Activated T-cell treated with anti-CD3 and anti-CD28 coated beads for 24 hours (primary cell): ENCODE measurements around the gene EXOC6.
"Not testable (repeated sequence)": the region's sequence is repeated elsewhere in the genome, so short reads cannot be mapped to it uniquely, and the experiment has no call there.

Experiments
- DNase-seq: peaks from one replicate; pipeline ENCODE4 v3.0.0-alpha.2; 2020; ENCODE audit warnings: low read depth

The EXOC6 gene

DNA sequence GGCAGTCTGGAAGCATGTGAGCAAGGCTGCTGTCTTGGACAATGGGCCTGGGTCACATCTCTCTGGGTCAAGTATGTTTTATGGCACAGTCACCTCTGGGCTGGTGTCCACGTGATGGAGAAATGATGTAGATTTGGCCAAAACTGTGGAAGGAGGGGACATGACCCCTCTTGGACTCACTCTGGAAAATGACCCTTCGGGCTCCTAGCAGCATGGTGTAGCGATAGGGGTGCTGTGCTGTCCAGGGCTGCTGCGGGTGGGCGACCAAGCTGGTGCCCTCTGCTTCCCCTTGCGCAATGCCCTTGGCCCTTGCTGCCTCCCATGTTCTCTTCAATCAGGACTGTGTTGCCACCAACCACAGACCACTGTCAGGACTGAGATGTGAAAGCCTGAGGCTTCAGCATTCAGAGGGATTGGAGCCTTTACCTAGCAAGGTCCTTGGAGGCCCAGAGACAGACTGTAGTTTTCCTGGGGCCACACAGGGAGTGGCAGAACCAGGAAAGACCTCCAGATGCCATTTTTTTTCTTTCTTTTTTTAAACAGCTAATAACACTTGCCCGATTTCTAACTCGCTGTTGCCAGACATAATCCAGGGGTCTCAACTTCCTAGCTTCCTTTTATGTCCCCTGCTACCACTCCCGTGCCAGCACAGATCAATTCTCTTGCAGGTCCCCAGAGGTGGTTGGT, 231.5 kb downstream of the EXOC6 start:
- no peak for DNase-seq

DNA sequence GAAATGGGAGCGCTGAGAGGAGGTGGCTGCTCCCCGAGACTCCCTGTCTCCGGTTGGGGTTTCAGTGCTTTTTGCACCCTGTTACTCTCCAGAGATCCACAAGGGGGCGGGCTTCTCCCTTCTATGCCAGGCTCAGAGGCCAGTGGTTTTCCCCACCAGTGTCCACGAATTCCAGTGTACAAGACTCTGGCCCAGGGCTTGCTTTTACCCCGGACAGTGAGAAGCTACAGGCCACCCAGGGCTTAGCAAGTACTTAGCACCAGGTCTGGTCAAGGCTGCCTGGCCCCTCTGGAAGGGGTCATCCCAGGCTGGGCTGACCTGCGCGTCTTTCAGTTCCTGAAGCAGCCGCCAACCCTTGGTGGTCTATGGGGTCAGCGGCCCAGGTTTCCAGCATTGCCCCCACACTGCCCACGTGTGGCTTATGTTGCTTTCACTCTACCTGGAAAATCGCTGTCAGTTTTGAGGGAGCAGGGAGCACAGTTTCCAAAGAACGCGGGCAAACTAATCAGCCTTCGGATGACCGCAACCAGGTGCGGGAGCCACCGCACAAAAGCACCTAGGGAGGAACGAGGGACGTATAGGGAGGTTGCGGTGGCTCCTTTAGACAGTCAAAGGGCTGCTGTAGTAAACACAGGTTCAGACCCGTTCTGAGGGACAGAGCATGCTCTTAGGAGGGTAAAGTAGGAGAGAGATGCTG, 232.2 kb downstream of the EXOC6 start:
- DNase-seq, result peak; percentile 36

GRCh38 chr10:93081318-93081717, 233.0 kb downstream of the EXOC6 start:
- no peak for DNase-seq

GRCh38 chr10:93081834-93082233, 233.5 kb downstream of the EXOC6 start:
- no peak for DNase-seq

DNA sequence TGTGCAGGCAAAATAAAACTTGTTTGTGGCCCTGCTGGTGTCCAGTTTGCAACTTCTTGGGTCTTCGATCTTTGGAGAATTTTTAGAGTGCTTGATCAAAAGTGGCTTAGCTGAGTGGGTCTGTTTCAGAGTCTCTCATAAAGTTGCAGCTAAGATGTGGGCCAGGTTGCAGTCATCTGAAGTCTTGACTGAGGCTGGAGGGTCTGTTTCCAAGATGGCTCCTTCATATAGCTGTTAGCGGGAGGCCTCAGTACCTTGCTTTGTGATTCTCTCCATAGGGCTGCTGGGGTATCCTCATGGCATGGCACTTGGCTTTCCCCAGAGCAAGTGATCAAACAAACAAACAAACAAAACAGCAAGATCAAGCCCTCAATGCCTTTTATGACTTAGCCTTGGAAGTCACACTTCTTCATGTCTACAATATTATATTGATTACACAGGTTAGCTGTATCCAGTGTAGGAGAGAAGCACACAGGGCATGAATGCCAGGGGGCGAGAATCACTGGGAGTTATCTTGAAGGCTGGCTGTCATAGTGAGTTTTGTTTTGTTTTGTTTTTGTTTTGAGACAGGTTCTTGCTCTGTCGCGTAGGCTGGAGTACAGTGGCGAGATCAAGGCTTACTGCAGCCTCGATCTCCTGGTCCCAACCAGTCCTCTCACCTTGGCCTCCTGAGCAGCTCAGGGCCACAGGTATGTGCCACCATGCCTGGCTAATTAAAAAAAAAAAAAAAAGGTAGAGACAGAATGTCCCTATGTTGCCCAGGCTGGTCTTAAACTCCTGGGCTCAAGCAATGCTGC, 235.6 kb downstream of the EXOC6 start:
- DNase-seq, result no peak

DNA sequence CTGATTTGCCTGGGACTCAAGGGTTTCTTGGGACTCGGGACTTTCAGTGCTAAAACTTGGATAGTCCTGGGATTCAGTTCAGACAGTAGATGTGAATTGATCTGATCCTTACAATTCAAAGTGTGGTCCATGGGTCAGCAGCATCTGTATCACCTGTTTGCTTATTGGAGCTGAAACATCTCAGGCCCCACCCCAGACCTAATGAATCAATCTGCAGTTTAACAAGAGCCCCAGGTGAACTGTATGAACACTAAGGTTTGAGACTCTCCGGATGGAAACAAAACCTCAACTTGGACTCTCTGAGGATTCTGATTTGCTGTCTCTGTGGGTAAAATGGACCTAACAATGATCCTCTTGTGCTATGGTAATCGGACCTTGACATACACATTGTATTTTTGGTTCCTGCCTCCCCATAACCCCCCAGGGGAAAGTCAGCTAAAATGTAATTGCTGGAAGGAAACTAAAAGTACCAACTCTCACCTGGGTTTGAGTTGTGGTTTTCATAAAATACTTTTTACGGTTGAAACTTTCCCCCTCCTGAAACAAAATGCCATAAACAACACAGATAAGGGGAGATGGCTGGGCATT, 237.0 kb downstream of the EXOC6 start:
- no peak for DNase-seq

- DNase-seq, result no peak
These were observed 238.0 kb downstream of the EXOC6 start for GRCh38 chr10:93086289-93086688.

GRCh38 chr10:93087846-93088245, 239.5 kb downstream of the EXOC6 start:
- no peak for DNase-seq

GRCh38 chr10:93088466-93088865, 240.1 kb downstream of the EXOC6 start:
- DNase-seq, result no peak

- DNase-seq, result no peak
These were observed 242.3 kb downstream of the EXOC6 start for GRCh38 chr10:93090619-93091018.

DNA sequence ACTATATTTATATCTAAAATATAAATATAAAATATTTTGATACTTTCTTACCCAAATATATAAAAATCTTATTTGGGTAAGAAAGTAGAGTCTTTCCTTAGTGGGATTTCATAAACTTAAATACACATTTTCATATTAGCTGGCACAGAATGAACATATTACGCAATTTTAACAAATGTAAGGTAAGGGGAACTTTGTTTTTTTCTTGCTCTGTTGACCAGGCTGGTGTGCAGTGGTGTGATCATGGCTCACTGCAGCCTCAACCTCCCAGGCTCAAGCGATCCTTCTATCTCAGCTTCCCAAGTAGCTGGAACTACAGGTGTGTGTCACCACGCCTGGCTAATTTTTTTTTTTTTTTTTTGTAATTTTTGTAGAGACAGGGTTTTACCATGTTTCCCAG, 243.6 kb downstream of the EXOC6 start:
- DNase-seq, result no peak

DNA sequence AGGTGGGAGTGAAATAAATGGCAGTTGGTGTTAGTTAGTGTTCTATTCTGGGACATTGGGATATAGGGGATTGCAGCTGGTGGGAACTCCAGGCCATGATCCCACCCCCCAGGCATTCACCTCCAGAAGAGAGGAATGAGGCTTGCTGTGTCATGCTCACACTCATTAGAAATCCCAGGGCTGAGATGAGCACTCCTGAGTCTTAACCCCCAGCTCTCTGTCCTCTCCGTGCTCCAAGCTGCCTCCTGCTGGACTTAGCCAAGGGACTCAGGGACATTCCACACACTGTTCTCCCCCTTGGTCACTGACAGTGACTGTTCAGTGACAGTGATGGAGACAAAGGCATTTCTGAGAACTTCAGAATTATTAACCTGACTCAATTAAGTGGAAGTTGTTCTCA, 246.9 kb downstream of the EXOC6 start:
- DNase-seq, result no peak

- no peak for DNase-seq
These were observed 248.6 kb downstream of the EXOC6 start for GRCh38 chr10:93096901-93097300.

DNA sequence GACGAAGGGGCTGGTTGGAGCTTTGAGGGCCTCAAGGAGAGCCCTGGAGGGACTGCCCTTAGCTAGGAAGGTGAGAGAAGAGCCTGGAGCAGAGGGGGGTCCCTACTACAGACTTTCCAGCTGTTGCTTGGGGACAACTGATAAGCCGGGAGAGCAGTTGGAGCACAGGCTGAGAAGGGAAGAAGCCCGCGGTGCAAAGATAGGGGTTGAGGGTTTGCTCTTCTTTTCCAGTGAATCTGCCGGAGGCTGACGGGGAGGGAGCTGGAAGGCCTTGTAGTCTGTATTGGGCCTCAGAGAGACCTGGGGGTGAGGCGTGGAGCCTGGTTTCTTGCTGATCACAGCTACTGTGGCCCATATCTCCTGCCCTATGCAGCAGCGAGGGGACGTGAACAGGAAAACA, 249.1 kb downstream of the EXOC6 start:
- no peak for DNase-seq

DNA sequence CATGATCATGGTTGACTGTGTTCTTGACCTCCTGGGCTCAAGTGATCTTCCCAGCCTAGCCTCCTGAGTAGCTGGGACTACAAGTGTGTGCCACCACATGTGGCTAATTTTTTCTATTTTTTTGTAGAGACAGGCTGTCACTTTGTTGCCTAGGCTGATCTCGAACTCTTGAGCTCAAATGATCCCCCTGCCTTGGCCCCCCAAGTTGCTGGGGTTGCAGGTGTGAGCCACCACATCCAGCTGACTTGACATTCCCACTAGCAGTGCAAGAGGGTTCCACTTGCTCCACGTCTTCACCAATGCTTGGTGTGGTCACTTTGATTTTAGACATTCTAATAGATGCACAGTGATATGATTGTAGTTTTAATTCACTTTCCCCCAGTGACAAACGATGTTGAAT, 250.5 kb downstream of the EXOC6 start:
- DNase-seq, result no peak

GRCh38 chr10:93099670-93100069, 251.3 kb downstream of the EXOC6 start:
- no peak for DNase-seq

DNA sequence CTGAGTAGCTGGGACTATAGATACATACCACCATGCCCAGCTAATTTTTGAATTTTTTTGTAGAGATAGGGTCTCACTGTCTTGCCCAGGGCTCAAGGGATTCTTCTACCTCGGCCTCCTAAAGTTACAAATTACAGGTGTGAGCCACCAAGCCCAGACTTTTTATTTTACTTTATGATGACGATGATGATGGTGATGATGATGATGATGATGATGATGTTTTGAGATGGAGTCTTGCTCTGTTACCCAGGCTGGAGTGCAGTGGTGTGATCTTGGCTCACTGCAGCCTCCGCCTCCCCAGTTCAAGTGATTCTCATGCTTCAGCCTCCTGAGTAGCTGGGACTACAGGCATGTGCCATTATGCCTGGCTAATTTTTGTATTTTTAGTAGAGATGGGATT, 252.8 kb downstream of the EXOC6 start:
- DNase-seq, result not testable (repeated sequence)

DNA sequence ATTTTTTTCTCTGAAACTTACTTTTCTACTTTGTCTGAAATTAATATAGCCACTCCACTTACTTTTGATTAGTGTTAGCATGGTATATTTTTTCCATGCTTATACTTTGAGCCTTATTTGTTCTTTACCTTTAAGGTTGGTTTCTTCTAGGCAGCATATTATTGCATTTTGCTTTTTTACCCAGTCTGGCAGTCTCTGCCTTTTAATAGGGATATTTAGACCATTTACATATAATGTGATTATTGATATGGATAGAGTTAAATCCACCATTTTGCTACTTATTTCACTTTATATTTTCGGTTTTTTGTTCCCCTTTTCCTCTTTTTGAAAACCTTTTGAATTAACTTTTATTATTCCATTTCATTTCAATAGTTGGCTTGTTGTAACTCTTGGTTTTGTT, 255.6 kb downstream of the EXOC6 start:
- DNase-seq, result no peak

- DNase-seq, result no peak
These were observed 258.3 kb downstream of the EXOC6 start for GRCh38 chr10:93106631-93107072.
